ENCODE measurements around the gene SHISAL2A.

The SHISAL2A gene

DNA sequence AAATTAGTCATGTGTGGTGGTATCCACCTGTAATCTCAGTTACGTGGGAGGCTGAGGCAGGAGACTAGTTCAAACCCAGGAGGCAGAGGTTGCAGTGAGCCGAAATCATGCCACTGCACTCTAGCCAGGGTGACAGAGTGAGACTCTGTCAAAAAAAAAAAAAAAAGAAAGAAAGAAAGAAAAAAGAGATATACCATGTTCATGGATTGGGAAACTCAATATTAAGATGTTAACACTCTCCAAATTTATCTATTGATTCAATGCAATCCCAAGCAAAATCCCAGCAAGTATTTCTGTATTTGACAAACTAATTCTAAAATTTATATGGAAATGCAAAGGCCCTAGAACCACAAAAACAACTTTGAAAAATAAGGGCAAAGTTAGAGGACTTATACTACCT is 11.0 kb upstream of the SHISAL2A start:
- DNase-seq (ENCODE audit: low read depth): no peak

DNA sequence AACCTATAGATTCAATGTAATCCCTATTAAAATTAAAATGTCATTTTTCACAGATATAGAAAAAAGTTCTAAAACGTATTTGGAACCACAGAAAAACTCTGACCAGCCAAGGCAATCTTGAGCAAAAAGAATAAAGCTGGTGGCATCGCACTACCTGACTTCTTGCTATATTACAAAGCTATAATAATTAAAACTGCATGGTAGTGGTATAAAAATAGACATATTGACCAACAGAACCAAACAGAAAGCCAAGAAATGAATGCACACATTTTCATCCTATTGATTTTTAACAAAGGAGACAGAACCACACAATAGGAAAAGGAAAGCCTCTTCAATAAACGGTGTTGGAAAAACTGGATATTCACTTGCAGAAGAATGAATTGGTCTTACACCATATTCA is 9.2 kb upstream of the SHISAL2A start:
- no peak for DNase-seq (ENCODE audit: low read depth)

DNA sequence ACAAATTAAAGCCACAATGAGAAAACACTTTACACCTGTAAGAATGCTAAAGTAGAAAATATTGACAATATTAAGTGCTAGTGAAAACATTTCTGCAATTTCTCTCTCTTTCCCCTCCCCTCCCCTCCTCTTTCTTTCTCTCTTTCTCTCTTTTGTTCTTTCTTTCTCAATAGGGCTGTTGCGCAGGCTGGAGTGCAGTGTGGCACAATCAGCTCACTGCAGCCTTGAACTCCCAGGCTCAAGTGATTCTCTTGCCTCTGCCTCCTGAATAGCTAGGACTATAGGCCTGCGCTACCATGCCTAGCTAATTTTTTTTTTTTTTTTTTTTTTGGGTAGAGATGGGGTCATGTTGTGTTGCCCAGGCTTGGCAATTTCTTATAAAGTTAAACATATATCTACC is 5.9 kb upstream of the SHISAL2A start:
- DNase-seq (ENCODE audit: low read depth): no peak

DNA sequence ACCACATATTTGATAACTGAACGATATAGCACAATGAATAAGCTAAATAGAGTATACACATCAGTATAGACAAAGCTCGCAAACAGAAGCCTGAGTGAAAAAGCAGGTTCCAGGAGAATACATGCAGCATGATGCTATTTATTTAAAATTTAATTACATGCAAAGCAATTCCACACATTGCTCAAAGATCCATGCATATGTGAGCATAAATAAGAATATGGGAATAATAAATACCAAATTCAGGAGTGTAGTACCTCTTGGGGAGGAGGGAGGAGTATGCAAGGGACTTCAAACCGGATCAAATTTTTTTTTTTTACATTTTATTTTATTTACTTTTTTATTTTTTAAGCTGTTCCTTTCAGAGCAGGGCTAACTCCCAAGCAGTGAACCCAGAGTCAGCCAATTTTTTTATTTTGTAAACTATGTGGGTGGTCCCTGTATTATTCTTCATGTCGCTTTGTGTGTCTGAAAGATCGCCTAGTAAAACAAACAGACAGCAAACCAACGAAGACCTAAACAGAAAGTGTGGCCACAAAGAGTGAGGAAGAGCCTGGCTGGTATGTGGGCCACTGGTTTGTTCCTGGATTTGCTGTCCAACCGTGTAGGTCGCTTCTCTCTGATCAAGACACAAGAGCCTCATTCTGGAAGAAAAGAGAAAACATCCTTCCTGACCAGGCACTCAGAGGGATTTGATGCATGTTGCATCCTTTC is 4.2 kb upstream of the SHISAL2A start:
- DNase-seq (ENCODE audit: low read depth): no peak

DNA sequence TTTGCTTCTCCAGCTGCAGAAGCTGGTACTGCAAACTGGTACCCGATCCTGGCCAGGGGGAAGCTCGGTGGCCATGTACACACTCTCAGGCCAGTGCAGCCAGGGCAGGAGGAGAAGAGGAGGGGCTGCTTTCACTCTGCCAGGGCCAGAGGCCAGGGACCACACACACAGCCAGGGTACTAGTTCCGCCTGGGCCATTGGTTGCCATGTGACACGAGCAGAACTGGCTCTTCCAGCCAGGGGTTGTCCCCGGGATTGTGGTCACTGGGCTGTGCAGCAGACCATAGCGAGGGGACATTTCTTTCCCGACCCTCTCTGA is 3.7 kb upstream of the SHISAL2A start:
- DNase-seq (ENCODE audit: low read depth): no peak

DNA sequence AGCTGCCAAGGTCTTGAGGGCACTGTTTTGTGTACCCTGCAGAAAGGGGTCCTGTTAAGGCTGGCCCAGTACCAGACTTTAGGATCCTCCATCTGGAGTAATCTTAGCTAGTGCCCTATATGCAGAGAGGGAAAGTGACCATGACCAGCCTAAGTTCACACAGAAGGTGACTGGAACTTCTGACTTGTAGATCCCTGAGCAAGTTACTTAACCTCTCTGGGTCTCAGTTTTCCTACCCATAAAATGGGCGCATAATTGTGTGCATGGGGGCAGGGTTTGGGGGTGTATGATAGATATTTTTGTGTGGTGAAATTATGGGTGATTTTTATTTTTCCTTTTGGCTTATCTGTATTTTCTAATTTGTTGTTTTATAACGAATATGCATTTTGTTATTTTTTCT is 3.3 kb upstream of the SHISAL2A start:
- DNase-seq (ENCODE audit: low read depth): no peak

DNA sequence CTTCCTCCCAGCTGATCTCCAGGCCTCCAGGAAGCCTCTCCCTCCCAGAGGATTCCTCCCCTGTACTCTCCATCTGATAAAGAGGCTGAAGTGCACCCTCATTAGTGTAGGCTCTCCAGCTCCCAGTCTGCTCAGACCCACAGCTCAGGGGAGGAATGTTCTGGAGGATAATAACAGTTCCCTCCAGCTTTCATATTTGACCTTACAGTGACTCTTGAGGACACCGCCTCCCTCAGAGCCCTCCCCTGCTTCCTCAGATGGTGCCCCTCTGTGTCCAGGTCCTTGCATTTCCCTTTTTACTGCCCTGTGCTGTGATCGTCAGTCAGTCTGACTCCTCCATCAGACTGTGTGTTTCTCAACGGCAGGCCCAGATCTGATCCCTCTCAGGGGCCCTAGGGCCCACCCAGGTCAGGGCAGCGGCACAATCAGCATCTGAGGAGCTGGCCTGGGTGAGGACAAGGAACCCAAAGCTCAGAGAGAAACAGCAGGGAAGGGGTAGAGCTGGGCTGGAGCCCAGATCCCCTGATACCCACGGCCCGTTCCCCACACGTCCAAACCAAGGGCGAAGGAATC is 1.1 kb upstream of the SHISAL2A start:
- DNase-seq (ENCODE audit: low read depth): no peak

DNA sequence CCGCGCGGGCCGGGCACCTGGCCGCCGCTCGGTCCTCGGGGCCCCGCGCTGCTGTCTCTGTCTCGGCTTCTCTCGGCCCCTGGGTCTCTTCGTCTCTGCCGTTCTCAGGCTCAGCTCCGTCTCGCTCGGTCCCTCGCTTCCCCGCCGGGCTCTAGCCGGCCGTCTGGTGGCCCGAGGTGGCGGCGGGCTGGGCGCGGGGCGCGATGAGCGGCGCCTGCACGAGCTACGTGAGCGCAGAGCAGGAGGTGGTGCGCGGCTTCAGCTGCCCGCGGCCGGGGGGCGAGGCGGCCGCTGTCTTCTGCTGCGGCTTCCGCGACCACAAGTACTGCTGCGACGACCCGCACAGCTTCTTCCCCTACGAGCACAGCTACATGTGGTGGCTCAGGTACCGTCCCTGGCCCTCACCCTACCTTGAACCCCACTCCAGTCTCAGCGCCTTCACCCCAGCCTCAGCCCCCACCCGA is 355 bp downstream of the SHISAL2A start:
- peak; percentile 34 for DNase-seq (ENCODE audit: low read depth)

DNA sequence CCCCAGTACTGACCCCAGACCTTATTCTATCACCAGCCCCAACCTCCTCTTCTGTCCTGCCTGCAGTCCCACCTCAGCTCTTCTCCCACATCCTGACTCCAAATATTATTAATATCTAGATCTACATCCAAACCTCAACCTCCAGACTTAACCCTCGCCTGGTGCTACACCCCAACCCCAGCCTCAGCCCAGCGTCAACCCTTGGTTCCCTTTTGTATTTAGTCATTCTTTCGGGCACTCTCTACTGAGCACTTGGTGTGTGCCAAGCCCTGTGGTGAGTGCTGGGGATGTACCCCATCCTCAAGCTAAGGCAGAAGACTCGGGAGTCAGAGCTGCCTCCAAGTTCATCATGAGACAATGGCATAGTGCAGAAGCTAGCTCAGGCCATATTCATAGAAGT is 1.1 kb downstream of the SHISAL2A start:
- no peak for DNase-seq (ENCODE audit: low read depth)

DNA sequence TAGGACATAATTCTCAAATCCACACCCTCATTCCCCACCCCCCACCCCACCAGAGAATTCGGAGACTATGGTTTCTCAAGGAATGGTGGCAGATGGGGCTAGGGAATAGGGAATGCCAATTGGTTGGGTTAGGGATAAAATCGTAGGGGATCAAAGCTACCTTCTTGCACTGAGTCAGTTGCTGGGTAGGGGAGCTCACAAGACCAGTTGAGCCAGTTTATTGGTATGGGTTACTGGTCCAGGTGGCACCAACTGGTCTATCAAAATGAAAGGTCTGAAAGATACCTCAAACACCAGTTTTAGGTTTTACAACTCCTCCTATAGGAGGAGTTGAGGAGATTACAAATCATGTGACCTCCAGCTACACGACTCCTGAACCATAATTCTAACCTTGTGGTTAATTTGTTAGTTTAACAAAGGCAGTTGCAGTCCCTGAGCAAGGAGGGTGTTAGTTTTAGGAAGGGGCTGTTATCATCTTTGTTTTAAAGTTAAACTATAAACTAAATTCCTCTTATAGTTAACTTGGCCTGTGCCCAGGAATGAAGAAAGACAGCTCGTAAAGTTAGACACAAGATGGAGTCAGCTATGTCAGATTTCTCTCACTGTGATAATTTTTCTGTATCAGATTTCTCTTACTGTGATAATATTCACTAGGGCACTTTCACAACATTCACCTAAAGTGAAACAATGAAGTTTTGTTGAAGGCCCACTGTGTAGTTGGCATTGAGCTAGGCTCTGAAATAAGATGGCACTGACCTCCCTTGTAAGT is 2.5 kb downstream of the SHISAL2A start:
- DNase-seq (ENCODE audit: low read depth): no peak

DNA sequence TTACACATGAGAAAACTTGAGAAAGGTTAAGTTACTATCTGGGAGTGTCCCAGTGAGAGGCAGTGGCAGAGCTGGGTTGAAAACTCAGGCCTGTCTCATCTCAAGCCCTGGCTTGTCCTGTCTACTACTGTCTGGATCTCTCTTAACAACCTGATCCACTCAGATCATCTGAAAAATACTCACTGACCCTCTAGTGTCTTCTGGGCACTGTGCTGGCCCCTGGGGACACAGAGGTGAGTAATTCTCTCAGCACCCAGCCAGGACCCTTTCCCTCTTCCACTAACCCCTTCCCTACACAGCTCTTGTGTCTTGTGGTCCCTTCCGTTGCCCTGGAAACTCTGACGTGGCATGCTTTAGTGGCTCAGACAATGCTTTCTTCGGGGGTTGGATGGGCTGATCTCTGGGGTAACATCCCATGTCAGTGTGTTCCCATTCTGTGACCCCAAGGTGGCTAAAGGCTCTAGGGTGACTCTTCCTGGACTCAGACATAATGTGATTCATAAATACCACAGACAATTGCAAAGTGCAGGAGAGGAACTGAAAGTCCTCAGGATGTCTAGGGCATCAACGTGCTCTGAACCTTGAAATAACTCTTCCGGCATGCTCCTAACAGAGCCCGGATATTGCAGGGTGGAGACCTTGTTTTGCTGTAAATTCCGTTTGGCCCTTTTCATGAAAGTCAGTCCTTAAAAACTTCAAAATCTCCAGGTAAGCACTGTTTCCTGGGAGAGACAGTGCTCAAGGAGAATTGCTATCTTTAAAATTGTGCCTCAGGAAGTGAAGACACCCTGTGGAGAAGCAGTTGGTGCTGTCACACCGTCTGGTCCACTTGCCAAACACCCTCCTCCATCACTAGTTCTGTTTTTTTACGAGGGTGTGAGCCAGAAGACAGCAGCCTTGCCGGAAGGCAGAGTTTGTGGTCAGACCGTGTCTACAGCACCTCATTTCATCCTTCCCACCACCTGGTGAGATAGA is 4.0 kb downstream of the SHISAL2A start:
- peak; percentile 54 for DNase-seq (ENCODE audit: low read depth)

DNA sequence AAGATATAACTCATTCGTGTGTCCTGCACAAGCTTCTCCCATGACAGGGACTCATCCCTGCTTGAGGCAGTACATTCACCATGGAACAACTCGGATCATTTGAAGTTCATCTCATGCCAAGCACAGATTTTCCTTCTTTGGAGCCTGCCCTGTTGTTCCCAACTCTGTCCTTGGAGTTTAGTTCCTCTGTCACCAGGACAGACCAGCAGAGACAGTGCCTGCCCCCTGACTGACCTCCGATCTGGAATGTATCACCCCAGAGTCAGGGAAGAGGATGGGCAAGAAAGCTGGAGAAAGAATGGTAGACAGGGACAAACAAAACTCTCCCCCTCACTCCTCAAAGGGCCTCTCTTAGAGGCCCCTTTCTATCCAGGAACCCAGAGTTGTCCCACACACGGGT is 5.0 kb downstream of the SHISAL2A start:
- DNase-seq (ENCODE audit: low read depth): no peak

DNA sequence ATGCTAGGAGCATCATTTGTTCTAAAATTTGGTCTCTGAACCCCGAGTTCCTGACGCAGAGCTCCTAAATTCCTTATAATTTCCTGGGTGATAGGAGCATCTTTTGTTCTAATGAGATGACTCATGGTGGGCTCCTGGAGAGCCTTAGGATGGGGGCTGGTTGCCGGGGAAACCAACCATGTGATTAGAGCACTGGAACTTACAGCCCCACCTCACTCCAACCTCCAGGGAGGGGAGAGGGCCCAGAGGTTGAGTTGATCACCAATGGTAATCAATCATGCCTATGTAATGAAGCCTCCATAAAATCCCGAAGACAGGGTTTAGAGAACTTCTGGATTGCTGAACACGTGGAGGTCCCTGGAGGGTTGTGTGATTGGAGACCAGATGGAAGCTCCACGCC is 7.7 kb downstream of the SHISAL2A start:
- no peak for DNase-seq (ENCODE audit: low read depth)

DNA sequence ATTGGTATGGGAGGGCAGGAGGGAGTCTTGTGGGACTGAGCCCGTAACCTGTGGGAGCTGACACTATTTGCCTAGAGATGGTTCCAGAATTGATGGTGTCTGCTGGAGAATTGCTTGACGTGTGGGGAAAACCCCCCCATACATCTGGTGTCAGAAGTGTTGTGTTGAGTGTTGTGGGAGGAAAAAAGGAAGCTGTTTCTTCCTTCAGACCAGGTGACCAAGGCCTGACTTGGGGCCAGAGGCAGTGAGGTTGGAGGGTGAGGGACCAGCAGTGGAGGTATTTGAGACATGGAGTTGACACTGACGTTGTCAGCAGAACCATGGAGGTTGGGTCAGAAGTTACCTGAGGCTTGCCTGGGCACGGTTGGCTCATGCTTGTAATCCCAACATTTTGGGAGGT is 8.3 kb downstream of the SHISAL2A start:
- DNase-seq (ENCODE audit: low read depth): no peak

DNA sequence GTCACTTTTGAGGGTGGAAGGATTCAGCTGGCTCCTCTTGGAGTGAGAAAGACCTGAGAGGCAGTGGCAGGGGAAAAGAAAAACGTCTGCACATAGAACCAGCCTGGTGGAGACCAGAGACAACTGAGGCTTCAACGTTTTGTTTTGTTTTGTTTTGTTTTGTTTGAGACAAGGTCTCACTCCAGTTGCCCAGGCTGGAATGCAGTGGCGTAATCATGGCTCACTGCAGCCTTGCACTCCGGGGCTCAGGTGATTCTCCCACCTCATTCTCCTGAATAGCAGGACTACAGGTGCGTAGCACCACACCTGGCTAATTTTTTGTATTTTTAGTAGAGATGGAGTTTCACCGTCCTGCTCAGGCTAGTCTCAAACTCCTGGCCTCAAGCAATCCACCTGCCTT is 12.3 kb downstream of the SHISAL2A start:
- DNase-seq (ENCODE audit: low read depth): no peak

DNA sequence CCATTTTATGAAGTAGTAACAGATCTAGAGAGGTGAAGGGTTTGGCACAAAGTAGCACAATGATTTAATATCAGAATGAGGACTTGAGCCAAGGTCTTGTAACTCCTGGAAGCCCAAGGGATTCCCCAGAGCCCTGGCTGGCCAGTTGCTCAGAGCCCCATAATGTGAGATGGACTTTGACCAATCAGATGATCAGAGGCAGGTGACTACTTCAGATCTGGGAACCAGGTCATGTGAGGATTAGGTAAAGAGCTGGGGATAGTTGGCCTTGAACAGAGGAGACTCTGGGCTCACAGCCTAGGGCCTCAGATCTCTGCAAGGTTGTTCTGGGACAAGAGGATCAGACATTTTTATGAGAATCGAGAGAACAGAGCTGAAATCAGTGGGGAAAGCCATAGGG is 18.9 kb downstream of the SHISAL2A start:
- no peak for DNase-seq (ENCODE audit: low read depth)

DNA sequence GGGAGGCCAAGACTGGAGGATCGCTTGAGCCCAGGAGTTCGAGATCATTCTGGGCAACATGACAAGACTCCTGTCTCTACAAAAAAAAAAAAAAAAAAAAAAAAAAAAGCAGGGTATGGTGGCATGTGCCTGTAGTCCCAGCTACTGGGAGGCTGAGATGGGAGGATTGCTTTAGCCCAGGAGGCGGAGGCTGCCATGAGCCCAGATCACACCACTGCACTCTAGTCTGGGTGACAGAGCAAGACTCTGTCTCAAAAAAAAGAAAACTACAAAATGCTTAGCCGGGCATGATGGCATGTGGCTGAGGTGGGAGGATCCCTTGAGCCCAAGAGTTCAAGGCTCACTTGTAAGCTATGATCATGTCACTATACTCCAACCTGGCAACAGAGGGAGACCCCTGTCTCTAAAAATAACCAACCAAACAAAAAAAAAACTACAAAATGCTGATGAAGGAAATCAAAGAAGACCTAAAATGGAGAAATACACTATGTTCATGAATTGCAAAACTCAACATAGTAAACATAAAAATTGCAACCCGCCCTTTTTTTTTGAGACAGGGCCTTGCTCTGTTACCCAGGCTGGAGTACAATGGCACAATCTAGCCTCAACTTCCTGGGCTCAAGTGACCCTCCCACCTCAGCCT is 20.4 kb downstream of the SHISAL2A start:
- DNase-seq (ENCODE audit: low read depth): no peak

DNA sequence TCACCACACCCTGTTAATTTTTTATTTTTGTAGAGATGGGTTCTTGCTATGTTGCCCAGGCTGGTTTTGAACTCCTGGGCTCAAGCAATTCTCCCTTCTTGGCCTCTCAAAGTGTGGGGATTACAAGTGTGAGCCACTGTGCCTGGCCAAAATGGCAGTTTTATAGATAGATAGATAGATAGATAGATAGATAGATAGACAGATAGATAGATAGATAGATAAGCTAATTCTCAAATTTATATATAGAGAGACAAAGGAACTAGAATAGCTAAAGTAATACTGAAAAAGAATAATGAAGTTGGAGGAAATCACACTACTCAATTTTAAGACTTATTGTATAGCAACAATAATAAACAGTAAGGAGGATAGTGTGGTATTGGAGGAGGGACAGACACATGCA is 21.1 kb downstream of the SHISAL2A start:
- no peak for DNase-seq (ENCODE audit: low read depth)

DNA sequence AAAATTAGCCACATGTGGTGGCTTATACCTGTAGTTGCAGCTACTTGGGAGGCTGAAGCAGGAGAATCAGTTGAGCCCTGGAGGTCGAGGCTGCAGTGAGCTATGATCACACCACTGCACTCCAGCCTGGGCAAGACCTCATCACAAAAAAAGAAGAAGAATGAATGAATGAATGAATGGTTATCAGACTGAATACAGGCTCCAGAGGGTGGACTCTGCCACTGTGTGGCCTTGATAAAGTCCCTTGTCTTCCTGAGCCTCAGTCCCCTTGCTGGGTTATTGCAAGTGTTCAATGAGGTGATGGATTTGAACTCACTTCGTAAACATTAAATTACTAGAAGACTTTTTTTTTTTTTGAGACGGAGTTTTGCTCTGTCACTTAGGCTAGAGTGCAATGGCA is 24.7 kb downstream of the SHISAL2A start:
- DNase-seq (ENCODE audit: low read depth): no peak

DNA sequence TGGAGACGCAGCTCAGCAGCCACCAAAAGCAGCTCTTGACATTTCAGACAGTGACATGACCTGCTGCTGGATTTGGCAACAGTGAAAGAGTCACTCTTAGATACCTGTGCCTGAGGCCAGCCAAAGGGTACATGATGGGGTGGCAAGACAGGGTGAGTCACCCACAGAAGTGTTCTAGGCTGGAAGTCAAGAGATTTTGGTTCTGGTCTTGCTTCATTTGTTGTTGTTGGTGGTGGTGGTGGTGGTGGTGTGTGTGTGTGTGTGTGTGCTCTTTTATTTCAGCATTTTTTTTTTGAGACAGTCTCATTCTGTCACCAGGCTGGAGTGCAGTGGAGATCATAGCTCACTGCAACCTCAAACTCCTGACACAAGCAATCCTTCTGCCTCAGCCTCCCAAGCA is 25.8 kb downstream of the SHISAL2A start:
- no peak for DNase-seq (ENCODE audit: low read depth)

DNA sequence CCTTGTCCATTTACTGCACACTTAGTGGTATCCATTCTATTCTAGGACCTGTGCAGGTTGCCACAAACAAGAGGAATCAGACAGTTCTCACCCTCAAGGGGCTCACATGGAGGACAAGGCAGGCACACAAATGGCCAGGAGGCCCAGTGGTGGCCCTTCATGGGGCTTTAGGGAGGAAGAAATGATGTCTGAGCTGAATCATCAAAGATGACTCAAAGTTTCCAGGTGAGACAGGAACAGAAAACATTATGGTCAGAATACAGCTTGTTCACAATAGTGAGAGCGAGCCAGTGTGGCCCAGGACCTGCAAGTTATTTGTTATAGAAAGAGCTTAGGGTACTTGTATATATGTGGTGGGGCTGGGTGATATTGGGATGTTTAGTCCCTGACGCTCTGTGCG is 26.4 kb downstream of the SHISAL2A start:
- DNase-seq (ENCODE audit: low read depth): peak; percentile 24

Measured in activated T-cell treated with anti-CD3 and anti-CD28 coated beads for 48 hours (primary cell).